NCI-H1092 treated with DMSO at 0.1 percent for 48 hours (cell line): ENCODE measurements around the gene KIRREL3.

Source experiments
- DNase-seq: peaks from one replicate; lab custom pipeline; 2025; lab: John Stamatoyannopoulos, UW

The KIRREL3 gene

GRCh38 chr11:126870021-126870420 is 130.5 kb downstream of the KIRREL3 start:
- no peak for DNase-seq

- no peak for DNase-seq
These were observed 131.8 kb downstream of the KIRREL3 start for GRCh38 chr11:126868741-126869140.

GRCh38 chr11:126864934-126865333 is 135.6 kb downstream of the KIRREL3 start:
- DNase-seq, result no peak

GRCh38 chr11:126863294-126863997 is 137.1 kb downstream of the KIRREL3 start:
- DNase-seq, result no peak

- DNase-seq, result peak; percentile 58
These were observed 137.8 kb downstream of the KIRREL3 start for GRCh38 chr11:126862664-126863243.

DNA sequence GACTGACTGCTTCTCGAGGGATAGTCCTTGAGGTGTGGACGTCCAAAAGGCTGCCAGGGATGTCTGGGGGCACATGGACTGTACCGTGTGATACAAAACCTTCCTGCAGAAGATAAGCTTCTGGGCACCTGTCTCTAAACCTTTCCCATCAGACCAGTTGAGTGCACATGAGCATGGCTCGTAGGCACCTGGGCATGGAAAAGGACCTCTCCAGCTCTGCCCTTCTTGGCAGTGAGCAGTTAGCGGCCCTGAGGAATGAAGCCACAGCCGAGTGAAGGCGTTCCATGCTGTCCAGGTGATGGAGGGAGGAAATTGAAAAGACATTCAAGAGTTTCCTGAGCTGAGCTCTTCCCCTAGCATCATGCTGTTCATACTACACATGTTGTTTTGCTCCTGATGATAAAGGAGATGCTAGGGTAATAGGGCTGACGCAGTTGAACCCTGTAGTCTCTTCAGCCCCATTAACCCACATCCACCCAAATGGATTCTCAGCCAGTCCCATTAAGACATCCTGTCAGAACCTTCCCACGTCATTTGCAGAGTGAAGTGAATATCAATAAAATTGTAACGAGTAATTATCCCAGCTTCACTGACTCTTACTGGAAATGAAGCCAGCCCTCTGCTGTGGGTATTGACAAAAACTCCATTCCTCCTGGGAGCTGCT is 138.6 kb downstream of the KIRREL3 start:
- peak; percentile 59 for DNase-seq

DNA sequence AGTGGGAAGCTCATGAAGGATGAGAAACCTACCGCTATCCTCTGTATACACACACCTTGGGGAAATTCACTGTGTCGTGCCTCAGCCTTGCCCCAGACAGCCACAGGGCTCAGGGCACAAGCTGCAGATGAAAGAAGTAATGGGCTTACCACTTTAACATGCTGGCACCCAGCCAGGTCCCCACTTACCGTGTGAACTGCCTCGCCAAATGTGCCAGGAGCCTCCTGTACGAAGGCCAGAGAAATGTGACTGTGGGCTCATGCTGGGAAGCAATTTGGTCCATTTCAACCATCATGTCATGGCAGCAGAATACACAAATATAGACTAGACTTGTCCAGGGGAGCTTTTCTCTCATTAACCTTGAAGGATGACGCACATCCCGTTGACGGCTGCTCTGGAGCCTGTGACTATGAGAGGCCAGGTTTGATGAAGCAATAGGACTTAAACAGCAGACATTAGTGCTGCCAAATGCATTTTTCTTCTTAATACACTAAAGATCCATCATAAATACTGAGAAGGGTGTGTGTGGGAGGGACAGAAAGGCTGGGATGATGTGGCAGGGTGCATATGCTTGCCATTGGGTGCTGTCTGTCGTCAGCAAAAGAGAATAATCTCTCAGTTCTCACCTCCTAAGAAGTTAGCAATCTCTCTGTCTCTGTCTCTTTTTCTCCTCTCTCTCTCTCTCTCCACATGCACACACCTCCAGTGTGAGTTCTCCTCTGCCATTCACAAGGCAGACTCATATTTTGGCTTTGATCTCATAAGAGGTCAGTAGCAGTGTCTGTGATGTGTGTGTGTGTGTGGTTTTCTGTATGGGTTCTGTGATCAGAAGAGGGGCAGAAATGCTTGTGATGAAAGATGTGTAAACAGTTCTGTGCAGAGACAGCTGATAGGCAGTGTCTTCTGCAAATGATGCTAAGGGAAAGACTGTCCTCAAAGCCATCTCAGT is 142.4 kb downstream of the KIRREL3 start:
- DNase-seq, result peak; percentile 99

GRCh38 chr11:126855536-126855935 is 145.0 kb downstream of the KIRREL3 start:
- DNase-seq, result no peak

DNA sequence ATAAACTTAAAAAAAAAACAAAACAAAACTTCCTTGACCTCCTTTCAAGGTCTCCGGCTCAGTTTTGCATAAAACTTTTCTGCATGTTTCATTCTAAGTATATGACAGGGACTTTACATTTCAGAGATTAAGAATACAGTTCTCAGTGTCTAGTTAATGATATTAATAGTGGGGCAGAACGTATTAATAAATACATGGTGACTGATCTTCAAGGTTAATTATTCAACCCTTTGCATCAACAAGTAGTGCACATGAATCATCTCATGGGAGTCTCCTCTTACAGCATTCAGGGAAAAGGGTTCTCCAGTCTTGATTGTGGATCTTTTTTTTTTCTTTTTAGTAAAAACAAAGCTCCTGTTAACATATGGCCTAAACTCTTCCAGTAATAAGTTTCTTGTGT is 146.8 kb downstream of the KIRREL3 start:
- DNase-seq, result no peak

GRCh38 chr11:126844789-126845188 is 155.8 kb downstream of the KIRREL3 start:
- no peak for DNase-seq

DNA sequence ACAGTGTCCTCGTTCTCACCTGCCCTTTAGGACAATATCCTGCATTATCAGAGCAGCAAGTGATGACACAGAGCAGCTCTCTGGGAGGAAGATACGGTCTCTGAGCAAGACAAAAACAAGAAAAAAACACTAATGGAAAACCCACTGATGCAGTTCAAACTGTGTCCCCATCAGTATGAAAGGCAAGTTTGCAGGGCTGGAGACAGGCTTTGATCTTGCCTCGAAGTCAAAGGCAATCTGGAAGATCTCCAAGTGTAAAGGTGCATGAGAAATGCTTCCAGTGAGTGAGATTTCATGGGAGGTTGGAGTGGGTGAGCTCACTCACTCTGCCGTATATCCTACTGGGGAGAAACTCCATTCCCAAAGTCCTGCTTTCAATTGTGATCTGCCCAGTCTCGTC is 157.5 kb downstream of the KIRREL3 start:
- DNase-seq, result no peak

DNA sequence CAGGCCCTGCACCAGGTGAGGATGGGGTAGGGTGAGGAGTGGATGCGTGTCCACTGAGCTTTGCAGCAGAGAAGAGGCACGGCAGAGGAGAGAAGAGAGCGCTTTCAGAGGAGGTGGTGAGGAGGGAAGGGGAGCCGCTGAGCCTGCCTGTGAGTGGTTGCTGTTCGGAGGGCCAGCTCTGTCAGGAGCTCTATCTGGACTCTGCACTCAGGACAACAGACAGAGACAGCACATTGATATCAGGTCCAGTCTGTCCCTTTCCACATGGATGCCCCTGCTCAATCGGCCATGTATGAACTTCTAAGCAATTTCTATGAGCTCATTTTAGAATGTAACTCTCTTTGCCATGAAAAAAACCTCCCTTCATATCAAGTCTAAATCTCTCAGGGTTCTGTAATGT is 158.6 kb downstream of the KIRREL3 start:
- no peak for DNase-seq

- no peak for DNase-seq
These were observed 159.6 kb downstream of the KIRREL3 start for GRCh38 chr11:126840975-126841374.

DNA sequence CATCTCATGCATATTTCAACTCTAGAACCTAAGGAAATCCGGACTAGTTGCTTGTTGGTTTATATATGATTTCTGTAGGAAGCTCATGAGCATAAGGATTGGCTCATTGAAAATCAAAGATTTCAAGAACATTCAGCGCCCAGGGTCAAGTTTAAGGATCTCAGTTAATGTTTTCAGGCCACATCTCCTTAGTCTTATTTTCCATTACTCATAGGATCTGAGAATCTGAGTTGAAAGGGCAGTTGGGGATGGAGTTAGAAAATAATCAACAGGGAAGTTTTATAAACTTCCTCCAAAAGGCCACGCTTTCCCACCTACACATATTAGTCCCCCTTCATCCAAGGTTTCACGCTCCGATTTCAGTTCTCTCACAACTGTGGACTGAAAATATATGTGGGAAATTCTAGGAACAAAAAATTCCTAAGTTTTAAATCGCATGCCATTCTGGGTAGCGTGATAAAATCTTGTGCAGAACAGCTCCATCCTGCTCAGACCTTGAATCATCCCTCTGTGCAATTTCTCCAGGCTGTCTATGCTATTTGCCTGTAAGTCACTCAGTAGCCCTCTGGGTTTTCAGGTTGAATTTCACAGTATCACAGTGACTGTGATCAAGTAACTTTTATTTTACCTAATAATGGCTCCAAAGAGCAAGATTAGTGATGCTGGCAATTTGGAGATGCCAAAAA is 160.2 kb downstream of the KIRREL3 start:
- no peak for DNase-seq

DNA sequence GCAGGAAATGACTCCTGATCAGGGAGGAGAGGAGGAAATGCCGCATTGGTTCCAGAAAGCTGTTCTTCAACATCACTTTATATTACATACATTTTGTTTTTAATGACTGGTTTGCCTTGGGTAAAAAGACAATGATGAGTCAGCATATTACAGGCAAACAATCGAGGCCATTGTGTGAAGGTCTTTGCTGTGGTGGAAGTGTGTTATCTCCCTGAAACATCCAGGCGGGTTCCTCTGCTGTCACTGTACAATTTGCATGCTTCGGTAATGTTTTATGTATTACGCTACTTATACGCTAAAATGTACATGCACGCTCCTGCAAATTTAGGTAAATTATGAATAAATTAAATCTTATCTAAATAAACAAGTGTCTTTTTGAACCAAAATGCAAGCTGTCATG is 161.1 kb downstream of the KIRREL3 start:
- DNase-seq, result no peak

- no peak for DNase-seq
These were observed 161.8 kb downstream of the KIRREL3 start for GRCh38 chr11:126838779-126839178.

DNA sequence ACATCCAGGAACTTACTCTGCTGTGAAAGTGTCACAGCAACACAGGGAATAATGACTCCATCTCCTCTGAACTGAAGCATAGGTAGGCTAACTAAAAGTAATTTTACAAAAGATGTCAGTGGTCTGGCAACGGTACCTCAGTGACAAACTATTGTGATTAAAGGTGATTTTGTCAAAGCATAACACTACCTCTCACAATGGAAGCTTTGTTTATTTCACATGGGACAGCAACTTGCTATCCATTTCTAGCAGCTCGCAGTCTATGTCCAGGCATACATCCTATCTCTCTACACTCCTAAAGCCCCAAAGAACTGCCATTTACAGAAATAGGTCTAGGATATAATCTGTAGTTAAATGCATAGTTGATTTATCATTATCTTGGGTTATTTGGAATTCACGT is 163.0 kb downstream of the KIRREL3 start:
- DNase-seq, result no peak

GRCh38 chr11:126834573-126834972 is 166.0 kb downstream of the KIRREL3 start:
- no peak for DNase-seq

GRCh38 chr11:126834149-126834548 is 166.4 kb downstream of the KIRREL3 start:
- no peak for DNase-seq

GRCh38 chr11:126833065-126833464 is 167.5 kb downstream of the KIRREL3 start:
- peak; percentile 37 for DNase-seq

DNA sequence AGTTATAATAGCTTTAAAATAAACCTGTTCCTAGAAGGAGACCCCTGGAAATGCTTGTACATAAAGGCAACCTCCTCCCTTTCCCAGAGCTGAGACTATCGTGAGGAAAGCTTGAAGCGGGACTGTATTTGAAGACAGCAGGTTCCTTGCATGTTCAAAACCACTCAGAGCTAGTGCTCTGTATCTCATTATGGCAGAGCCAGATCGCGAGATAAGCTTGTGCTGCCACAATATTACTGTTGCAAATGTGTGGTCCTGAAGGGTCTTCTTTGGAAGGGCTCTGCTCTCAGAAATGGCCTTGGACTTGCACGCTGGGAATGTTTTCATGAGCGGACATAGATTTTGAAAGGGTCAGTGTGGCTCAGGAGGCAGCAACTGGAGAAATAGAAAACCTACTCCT is 168.2 kb downstream of the KIRREL3 start:
- DNase-seq, result no peak
